Hepatocyte (in vitro differentiated cells): ENCODE results near the gene AAGAB.

Source experiments
- CTCF ChIP-seq: fragments of 200-600 bp; sonication (generic); IDR thresholded peaks from 2 replicates; pipeline ENCODE4 v1.5.1; 2016; ENCODE audit warnings: antibody characterized with exemption, mild to moderate bottlenecking; ENCODE audit not compliant: poor library complexity
- EZH2 ChIP-seq: fragments of 200-600 bp; sonication (generic); IDR thresholded peaks from 2 replicates; pipeline ENCODE4 v1.6.1; 2016; ENCODE audit warnings: antibody characterized with exemption, mild to moderate bottlenecking, borderline replicate concordance
- EZH2phosphoT487 ChIP-seq: fragments of 200-600 bp; sonication (generic); IDR thresholded peaks from one replicate; pipeline ENCODE4 v1.6.1; 2018; ENCODE audit warnings: antibody characterized with exemption, mild to moderate bottlenecking, low read depth, moderate library complexity; ENCODE audit not compliant: unreplicated experiment, severe bottlenecking

- TF ChIP-seq CTCF = no peak
- no peak for TF ChIP-seq EZH2
- TF ChIP-seq EZH2phosphoT487 = no peak
These were observed 1.4 kb downstream of the AAGAB start for GRCh38 chr15:67253101-67253500.
